Muscle layer of colon (tissue), 2 donors: Measurements from ENCODE around the gene MAN1B1.

Source experiments
- H3K27ac ChIP-seq: one replicate; pipeline ENCODE4 v1.7.0; 2013; ENCODE audit warnings: low read depth, mild to moderate bottlenecking, low read length, moderate library complexity
- H3K27me3 ChIP-seq, 2 donors: one replicate each; pipeline ENCODE4 v1.7.0; 2013; ENCODE audit warnings: low read length in 2 of 2, mild to moderate bottlenecking in 2 of 2; ENCODE audit not compliant: insufficient read depth in 2 of 2, control insufficient read depth in 1 of 2
- H3K36me3 ChIP-seq: one replicate; pipeline ENCODE4 v1.7.0; 2013; ENCODE audit warnings: mild to moderate bottlenecking, low read length; ENCODE audit not compliant: insufficient read depth
- H3K4me1 ChIP-seq: one replicate; pipeline ENCODE4 v1.7.0; 2013; ENCODE audit warnings: mild to moderate bottlenecking, low read length; ENCODE audit not compliant: insufficient read depth
- H3K4me3 ChIP-seq, 2 donors: one replicate each; pipeline ENCODE4 v1.7.0; 2013; ENCODE audit warnings: low read length in 2 of 2, low read depth in 1 of 2, mild to moderate bottlenecking in 1 of 2, moderate library complexity in 1 of 2
- H3K9ac ChIP-seq: one replicate; pipeline ENCODE4 v1.7.0; 2013; ENCODE audit warnings: low read length
- H3K9me3 ChIP-seq: one replicate; pipeline ENCODE4 v1.7.0; 2013; ENCODE audit warnings: mild to moderate bottlenecking, low read length
- donor health status: abdominal sarcoma.
- donor health status: Adenocarcinoma of cecum.

Gene MAN1B1

GRCh38 chr9:137045294-137046087 is 41.3 kb upstream of the MAN1B1 start:
- H3K27me3 ChIP-seq = peaks cover 5 to 32% of the 10 kb centered on the region in 2 donors
- peak overlapping the region; percentile 42 for H3K27ac ChIP-seq
- peak overlapping the region; percentile 62 to 74 for H3K4me3 ChIP-seq
- no peaks in the 10 kb centered on the region for H3K9me3 ChIP-seq
- no peak overlapping the region for H3K9ac ChIP-seq
- H3K36me3 ChIP-seq = no peaks in the 10 kb centered on the region
- peaks cover 10% of the 10 kb centered on the region for H3K4me1 ChIP-seq

GRCh38 chr9:137046088-137046787 is 40.5 kb upstream of the MAN1B1 start, which contains the start of gene NPDC1:
Gene NPDC1, minus strand, starts transcription at chr9:137046177. Its CDS starts 188 bp downstream, at chr9:137045989.
- peak within 1 kb of the TSS; percentile 42 for H3K27ac ChIP-seq
- peaks cover 5 to 40% of the 10 kb centered on the region in 2 donors for H3K27me3 ChIP-seq
- H3K4me3 ChIP-seq = peak within 1 kb of the TSS; percentile 62 to 74
- H3K9ac ChIP-seq = no peak within 1 kb of the TSS
- no peaks in the 10 kb centered on the region for H3K9me3 ChIP-seq
- H3K36me3 ChIP-seq = no peaks in the 10 kb centered on the region
- peaks cover 10% of the 10 kb centered on the region for H3K4me1 ChIP-seq

GRCh38 chr9:137048655-137049543 is 37.9 kb upstream of the MAN1B1 start:
- Histone ChIP-seq H3K27me3 (peaks cover 5 to 66% of the 10 kb centered on the region in 2 donors), H3K36me3 (no peaks in the 10 kb centered on the region)

GRCh38 chr9:137049544-137050449 is 37.0 kb upstream of the MAN1B1 start:
- H3K27ac ChIP-seq = no peak overlapping the region
- H3K27me3 ChIP-seq = peaks cover 5 to 74% of the 10 kb centered on the region in 2 donors
- no peak overlapping the region for H3K9ac ChIP-seq
- no peaks in the 10 kb centered on the region for H3K36me3 ChIP-seq
- H3K4me3 ChIP-seq = no peak overlapping the region
- H3K4me1 ChIP-seq = peaks cover 12% of the 10 kb centered on the region
- H3K9me3 ChIP-seq = no peaks in the 10 kb centered on the region

More at GRCh38 chr9:137048655-137049543, 37.9 kb upstream of the MAN1B1 start:
- no peak overlapping the region for H3K27ac ChIP-seq
- no peak overlapping the region for H3K9ac ChIP-seq
- no peaks in the 10 kb centered on the region for H3K9me3 ChIP-seq
- peaks cover 10% of the 10 kb centered on the region for H3K4me1 ChIP-seq
- H3K4me3 ChIP-seq = no peak overlapping the region

GRCh38 chr9:137050570-137050969 is 36.2 kb upstream of the MAN1B1 start:
- Histone ChIP-seq H3K27ac (no peak overlapping the region), H3K4me3 (no peak overlapping the region), H3K36me3 (no peaks in the 10 kb centered on the region), H3K4me1 (peaks cover 16% of the 10 kb centered on the region), H3K9ac (no peak overlapping the region), H3K27me3 (peaks cover 5 to 74% of the 10 kb centered on the region in 2 donors), H3K9me3 (no peaks in the 10 kb centered on the region)

- H3K27me3 ChIP-seq = peaks cover 5 to 74% of the 10 kb centered on the region in 2 donors
Measured at GRCh38 chr9:137051145-137051724, 35.5 kb upstream of the MAN1B1 start.

GRCh38 chr9:137052293-137052692 is 34.5 kb upstream of the MAN1B1 start:
- H3K9ac ChIP-seq = no peak overlapping the region
- no peaks in the 10 kb centered on the region for H3K36me3 ChIP-seq
- no peak overlapping the region for H3K4me3 ChIP-seq
- H3K27me3 ChIP-seq = peaks cover 5 to 69% of the 10 kb centered on the region in 2 donors
- H3K27ac ChIP-seq = no peak overlapping the region
- no peaks in the 10 kb centered on the region for H3K9me3 ChIP-seq
- H3K4me1 ChIP-seq = peaks cover 21% of the 10 kb centered on the region

More at GRCh38 chr9:137051145-137051724, 35.5 kb upstream of the MAN1B1 start:
- H3K27ac ChIP-seq = no peak overlapping the region
- H3K9me3 ChIP-seq = no peaks in the 10 kb centered on the region
- no peaks in the 10 kb centered on the region for H3K36me3 ChIP-seq
- no peak overlapping the region for H3K9ac ChIP-seq
- no peak overlapping the region for H3K4me3 ChIP-seq
- H3K4me1 ChIP-seq = peaks cover 21% of the 10 kb centered on the region

- Histone ChIP-seq H3K27ac (no peak overlapping the region), H3K27me3 (peaks cover 5 to 59% of the 10 kb centered on the region in 2 donors), H3K4me3 (peak overlapping the region in 1 of 2 donors; percentile 21), H3K9me3 (no peaks in the 10 kb centered on the region), H3K4me1 (peaks cover 21% of the 10 kb centered on the region), H3K36me3 (no peaks in the 10 kb centered on the region), H3K9ac (no peak overlapping the region)
Measured at GRCh38 chr9:137052998-137053943, 33.5 kb upstream of the MAN1B1 start.
